Vagina (tissue), 2 donors: Measurements from ENCODE around the gene EVA1C.
"Not testable (repeated sequence)": the region's sequence is repeated elsewhere in the genome, so short reads cannot be mapped to it uniquely, and the experiment has no call there.

ENCODE experiments used
- CTCF ChIP-seq, 3 experiments: fragments of 450-650 bp in 2 of 3; fragments of 200-600 bp in 1 of 3; sonication (generic) in 1 of 3; IDR thresholded peaks; one replicate each; pipeline ENCODE4 v1.5.1; 2017 to 2019; ENCODE audit warnings: antibody characterized with exemption in 3 of 3, mild to moderate bottlenecking in 2 of 3, moderate library complexity in 2 of 3
- POLR2AphosphoS5 ChIP-seq, 2 donors: sonication (generic); formaldehyde crosslinking; IDR thresholded peaks; one replicate each; pipeline ENCODE4 v1.9.0; 2017; ENCODE audit warnings: antibody characterized with exemption in 2 of 2, mild to moderate bottlenecking in 2 of 2, low read depth in 1 of 2; ENCODE audit not compliant: insufficient read depth in 1 of 2

GRCh38 chr21:32508036-32508435, 95.5 kb downstream of the EVA1C start:
- not testable (repeated sequence) for TF ChIP-seq CTCF (IDR thresholded peaks at IDR 0.05); POLR2AphosphoS5 (IDR thresholded peaks at IDR 0.05; ENCODE audit: insufficient read depth in 1 of 2, low read depth in 1 of 2)
